Measurements from ENCODE around the gene COX7A2.

The COX7A2 gene

DNA sequence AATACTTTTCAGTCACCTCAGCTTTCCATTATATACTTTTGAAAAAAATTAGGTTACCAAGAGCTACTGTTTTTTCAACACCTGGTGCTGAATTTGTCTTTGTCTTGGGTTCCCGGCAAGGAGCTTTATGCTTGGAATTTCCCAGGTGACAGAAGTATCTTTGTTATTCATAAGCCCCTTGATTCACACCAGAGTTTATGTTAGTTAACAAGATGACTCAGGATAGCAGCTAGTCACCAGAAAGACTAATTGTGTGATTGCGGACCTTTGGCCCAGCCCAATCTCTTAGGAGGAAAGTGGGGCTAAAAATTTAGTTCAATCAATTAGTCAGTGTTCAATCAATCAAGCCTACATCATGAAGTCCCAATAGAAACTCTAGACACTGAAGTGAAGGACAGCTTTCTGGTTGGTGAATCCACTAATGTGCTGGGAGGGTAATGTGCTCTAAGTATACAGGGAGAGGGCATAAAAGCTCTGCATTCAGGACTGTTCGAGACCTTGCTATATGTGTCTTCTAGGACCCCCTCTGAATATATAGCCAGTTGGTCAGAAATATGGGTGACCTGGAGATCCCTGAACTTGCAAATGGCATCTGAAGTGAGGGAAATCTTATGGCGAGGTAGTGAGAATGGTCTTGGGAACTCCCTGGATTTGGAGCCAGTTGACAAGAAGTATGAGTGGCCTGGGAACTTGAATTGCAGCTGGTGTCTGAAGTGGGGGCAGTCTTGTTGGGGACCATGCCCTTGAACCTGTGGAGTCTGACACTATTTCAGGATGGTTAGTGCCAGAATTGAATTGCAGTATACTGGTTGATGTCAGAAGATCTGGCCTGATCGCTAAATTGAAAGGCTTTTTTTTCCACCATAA, 24.8 kb upstream of the COX7A2 start:
- no peak for DNase-seq

DNA sequence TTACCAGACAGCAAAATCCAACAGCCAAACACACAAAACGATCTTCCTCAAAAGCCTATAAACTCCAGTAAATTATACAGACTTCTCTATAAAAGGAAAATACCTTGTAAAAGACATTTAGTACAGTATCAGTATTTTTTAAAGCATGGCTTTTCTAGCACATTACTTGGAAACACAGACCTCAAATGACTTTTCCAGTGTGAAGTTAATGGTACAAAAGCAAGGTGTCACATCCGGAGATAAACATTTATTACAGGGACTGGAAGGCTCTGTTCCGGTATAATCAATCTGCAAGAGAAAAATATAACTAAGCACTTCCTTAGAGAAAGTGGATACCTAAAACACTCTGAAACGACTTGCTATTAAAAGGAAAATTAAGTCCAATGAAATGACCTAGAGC, 23.9 kb upstream of the COX7A2 start:
- DNase-seq = no peak

- DNase-seq = peak in 1 of 2 donors; percentile 63
Observed at GRCh38 chr6:75266716-75267291, 23.2 kb upstream of the COX7A2 start.

DNA sequence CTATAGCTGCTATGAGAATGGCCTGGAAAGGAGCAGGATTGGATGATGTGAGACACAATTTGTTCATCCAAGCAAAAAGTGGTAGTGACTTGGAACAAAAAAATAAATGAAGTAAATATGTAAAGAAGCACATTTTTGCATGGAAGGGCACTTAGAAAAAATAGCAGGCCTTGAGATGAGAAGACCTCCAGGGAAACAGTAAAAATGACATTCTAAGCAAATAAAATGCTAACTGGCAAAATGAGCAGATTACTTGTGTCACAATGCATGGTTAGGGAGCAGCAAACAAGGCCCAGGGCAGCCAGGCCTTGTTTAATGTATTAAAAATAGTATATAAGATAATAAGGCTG, 19.8 kb upstream of the COX7A2 start:
- no peak for DNase-seq

DNA sequence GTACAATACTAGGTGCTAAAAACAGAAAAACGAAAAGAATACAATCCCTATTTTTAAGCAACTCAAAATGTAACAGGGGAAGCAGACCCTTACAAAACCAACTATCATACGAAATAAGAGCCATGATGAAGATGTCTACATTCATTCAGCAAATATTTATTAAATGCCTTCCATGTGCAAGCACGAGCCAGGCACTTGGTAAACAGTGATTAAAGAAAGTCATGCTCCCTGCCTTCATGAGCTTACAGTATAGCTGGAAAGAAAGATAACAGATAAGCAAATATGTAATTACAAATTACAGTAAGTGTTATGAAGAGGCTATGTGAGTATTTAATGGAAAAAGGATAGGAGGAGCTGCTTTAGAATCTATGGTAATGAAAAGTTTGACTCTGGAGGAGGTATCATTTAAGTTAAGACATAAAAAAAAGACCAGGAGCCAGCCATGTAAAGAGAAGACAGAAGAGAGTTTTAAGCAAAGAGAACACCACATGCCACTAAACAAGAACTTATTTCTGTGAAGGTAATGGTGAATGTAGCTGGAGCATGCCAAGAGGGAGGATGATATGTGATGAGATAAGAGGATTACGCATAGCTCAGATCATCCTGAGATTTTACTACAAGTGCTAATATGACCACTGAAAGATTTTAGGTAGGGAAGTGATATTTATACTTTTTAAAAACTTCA, 19.3 kb upstream of the COX7A2 start:
- no peak for DNase-seq

DNA sequence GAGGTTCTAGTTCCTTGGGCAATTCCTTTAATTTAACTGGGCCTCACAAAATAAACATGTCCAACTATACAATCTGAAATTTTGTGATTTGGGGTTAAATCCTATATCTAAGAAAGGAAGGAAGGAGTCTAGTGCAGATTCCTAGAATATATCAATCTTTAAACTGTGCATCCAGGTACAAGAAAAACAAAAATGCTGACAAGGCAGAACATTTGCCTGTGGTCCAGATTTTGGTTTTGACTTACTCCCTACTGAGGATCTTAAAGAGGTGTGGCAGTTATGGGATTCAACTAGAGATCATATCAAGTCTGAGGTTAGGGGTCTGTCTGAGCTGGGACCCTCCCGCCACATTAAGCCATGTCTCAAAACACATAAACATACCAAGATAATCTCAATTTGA, 17.7 kb upstream of the COX7A2 start:
- no peak for DNase-seq

- DNase-seq = no peak
Observed at GRCh38 chr6:75257343-75258087, 13.9 kb upstream of the COX7A2 start.

GRCh38 chr6:75250552-75250951, 7.0 kb upstream of the COX7A2 start:
- DNase-seq = no peak

- no peak for DNase-seq
Observed at GRCh38 chr6:75249837-75250236, 6.2 kb upstream of the COX7A2 start.

DNA sequence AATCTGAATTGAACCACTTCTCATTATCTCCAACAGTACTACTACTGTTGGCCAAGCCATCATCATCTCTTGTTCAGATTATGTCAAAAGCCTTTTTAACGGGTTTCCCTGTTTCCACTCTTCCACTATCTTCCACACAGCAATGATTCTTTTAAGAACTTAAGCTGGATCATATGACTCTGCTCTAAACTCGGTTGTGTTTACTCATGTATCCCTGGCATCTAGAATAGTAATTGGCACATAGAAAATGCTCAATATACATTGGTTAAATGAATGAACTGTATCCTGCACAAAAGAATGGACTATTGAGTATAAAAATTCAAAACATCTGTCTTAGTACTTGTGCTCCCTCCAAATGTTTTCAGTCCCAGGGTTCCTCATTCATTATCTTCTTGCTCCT, 2.8 kb upstream of the COX7A2 start:
- DNase-seq = no peak

DNA sequence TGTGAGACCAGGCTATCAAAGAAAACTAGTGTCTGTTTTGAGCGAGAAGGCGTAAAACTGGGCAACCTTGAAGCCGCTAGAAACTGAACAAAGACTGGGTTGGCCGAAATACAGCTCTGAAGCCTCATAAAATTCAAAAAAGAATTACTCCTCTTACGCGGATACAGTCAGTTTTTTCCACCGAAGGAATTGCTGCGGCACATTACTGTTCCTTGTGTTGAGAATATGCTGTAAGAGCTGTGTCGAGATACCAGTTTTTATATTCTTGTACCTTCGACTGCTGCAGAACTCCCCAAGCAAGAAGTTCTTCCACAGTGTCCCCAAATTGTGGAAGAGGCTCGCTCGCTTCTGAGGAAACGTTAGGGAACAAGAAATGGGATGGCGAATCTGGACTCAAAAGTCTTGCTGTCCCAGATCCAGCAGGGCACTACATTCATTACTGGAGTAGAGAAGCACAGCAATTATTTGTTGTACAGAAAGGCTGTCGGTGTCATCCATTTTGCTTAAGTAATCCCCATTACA, 523 bp upstream of the COX7A2 start:
- DNase-seq = no peak

- DNase-seq = no peak
Observed at GRCh38 chr6:75236630-75237029, 7.0 kb downstream of the COX7A2 start.

GRCh38 chr6:75235271-75235670, 8.3 kb downstream of the COX7A2 start:
- DNase-seq = no peak

GRCh38 chr6:75234126-75234865, 9.3 kb downstream of the COX7A2 start:
- DNase-seq = no peak

DNA sequence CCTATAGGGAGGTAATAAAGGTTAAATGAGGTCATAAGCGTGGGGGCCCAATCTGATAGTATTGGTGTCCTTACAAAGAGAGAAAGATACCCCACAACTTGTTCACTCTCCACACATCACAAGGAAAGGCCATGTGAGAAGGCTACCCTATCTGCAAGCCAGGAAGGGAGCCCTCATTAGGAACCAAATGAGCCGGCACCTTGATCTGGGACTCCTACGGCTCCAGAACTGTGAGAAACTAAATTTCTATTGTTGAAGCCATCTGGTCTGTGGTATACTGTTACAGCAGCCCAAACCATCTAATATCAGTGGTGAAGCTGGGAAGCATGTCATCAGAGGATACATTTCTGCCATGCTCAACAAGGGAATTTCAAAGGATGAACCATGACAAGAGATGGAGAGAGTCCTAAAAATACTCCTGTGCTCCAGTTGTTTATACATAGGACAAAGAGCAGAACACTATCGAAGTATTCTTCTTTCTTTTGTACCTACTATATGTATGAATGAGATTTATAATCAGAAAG, 10.4 kb downstream of the COX7A2 start:
- no peak for DNase-seq

- no peak for DNase-seq
Observed at GRCh38 chr6:75230484-75231325, 12.9 kb downstream of the COX7A2 start.

DNA sequence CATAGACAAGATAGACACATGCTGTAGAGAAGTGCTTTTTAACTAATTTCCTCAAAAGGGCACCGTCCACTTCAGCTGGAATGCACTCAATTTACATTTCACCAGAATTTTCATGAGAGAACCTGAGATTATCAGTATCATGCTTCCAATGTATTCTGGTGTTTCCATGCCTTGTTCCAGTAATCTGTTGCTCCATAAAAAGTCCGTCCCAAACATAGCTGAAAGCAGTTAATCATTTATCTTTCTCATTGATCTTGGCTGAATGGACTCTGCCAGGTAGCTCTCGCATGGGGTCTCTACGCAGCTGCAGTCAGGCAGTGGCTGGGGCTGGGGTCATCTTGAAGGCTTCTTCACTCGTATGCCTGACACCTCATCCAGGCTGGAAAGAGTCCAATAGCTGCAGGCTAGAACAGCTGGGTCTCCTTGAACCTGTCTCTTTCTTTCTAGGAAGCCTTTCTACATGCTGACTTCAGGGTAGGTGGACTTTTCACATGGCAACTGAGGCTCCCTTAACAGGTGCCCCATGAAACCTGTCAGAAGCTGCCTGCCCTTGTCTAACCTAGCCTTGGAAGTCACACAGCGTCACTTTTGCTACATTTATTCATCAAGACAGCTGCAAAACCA, 19.2 kb downstream of the COX7A2 start:
- no peak for DNase-seq

DNA sequence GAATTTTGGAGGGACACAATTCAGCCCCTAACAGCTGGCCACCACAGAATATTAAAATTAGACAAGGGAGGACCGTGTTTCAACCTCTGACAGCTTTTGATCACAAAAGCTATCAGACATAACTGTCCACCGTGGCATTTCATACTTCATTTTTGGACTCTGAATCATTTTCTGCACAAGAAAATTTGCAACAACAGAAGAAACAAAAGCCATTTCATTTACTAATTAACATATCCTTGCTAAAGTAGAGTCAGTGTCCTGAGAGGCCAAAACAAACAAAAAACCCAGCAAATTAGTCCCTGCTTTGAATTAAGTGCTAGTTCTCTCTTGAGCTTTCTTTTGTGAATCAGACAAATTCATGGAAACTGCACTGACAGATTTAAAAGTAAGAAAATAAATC, 20.2 kb downstream of the COX7A2 start:
- no peak for DNase-seq

DNA sequence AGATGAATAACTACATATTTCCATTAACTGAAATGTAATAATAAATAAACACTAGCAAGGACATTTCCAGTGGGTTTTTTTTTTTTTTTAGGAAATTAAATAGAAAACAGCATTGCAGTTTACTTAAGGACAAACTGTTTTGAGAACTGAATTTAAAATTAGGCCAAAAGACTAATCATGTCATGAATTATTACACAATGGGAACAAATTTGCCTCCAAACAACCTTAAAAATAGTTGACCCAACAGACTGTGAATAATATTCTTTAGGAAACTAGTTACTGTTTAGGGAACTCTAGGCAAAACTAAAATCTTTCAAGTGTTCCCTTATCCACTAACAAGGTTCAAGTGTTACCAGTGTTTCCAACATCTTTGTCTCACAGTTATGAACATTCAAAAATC, 21.3 kb downstream of the COX7A2 start:
- no peak for DNase-seq

GRCh38 chr6:75221116-75221515, 22.5 kb downstream of the COX7A2 start:
- DNase-seq = no peak

- DNase-seq = no peak
Observed at GRCh38 chr6:75220357-75220756, 23.2 kb downstream of the COX7A2 start.
